Glutamatergic neuron (in vitro differentiated cells): ENCODE results near the gene EDC3. TPM values are rescaled to one million over a fixed set of nuclear protein-coding genes. Genes with fewer than 3 reads are reported as not detected.

Experiments
- DNase-seq: peaks from one replicate; pipeline ENCODE4 v3.0.0; 2022
- H3K27ac Mint-ChIP-seq: one replicate; pipeline ENCODE4 v1.8.0; 2020; ENCODE audit warnings: mild to moderate bottlenecking, mixed read lengths, inconsistent platforms; ENCODE audit not compliant: unreplicated experiment
- H3K27me3 Mint-ChIP-seq: one replicate; pipeline ENCODE4 v1.8.0; 2020; ENCODE audit warnings: mild to moderate bottlenecking, moderate library complexity, mixed read lengths, inconsistent platforms; ENCODE audit not compliant: unreplicated experiment
- H3K36me3 Mint-ChIP-seq: one replicate; pipeline ENCODE4 v1.8.0; 2020; ENCODE audit warnings: mild to moderate bottlenecking, mixed read lengths, inconsistent platforms; ENCODE audit not compliant: unreplicated experiment
- H3K4me1 Mint-ChIP-seq: one replicate; pipeline ENCODE4 v1.8.0; 2020; ENCODE audit warnings: mild to moderate bottlenecking, low read depth, mixed read lengths, inconsistent platforms; ENCODE audit not compliant: unreplicated experiment
- H3K4me3 Mint-ChIP-seq: one replicate; pipeline ENCODE4 v1.8.0; 2020; ENCODE audit warnings: mild to moderate bottlenecking, mixed read lengths, inconsistent platforms; ENCODE audit not compliant: unreplicated experiment
- H3K9me3 Mint-ChIP-seq: one replicate; pipeline ENCODE4 v1.8.0; 2020; ENCODE audit warnings: mild to moderate bottlenecking, moderate library complexity, mixed read lengths, inconsistent platforms; ENCODE audit not compliant: unreplicated experiment
- total RNA-seq: library from RNA; stranded (reverse); fragmentation: NEBNext Ultra II Directional; extraction: Animal tissue kit (Norgen Biotek cat#: 25700); gene quantifications from one replicate; pipeline ENCODE4 v1.2.1, GENCODE V29; 2021; ENCODE audit not compliant: unreplicated experiment
- TF ChIP-seq, protein P1 (sequence below): fragments of 200-600 bp; sonication (generic); IDR thresholded peaks from one replicate; pipeline ENCODE4 v1.5.0; 2021; ENCODE audit not compliant: partially characterized antibody, unreplicated experiment

EDC3 gene
- total RNA-seq, 1 donor from 2014 or later: 66.0 TPM

DNA sequence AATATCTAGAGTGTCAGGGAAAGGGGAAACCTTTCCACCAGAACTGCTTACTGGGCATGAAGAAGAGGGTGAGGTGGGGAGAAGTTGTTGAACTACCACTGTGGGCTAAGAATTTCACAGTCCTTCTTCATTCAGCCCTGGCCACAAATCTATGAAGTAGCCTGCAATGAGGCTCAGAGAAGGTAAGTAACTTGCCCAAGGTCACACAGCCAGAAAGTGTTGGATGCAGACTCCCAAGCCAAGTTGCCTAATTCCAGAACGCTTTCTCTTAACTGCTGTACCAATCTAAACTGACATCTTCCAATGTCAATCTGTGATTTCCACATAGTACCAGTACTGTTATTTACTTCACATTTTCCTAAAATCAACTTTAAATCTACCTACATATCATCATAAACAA is 27.4 kb upstream of the EDC3 start:
- peaks cover 5% of the 10 kb centered on the region for H3K36me3 Mint-ChIP-seq
- DNase-seq: no peak
- peaks cover 11% of the 10 kb centered on the region for H3K9me3 Mint-ChIP-seq
- H3K4me1 Mint-ChIP-seq: peaks cover 12% of the 10 kb centered on the region
- H3K27ac Mint-ChIP-seq: no peak overlapping the region
- H3K4me3 Mint-ChIP-seq: no peak overlapping the region
- TF ChIP-seq, protein P1, sequence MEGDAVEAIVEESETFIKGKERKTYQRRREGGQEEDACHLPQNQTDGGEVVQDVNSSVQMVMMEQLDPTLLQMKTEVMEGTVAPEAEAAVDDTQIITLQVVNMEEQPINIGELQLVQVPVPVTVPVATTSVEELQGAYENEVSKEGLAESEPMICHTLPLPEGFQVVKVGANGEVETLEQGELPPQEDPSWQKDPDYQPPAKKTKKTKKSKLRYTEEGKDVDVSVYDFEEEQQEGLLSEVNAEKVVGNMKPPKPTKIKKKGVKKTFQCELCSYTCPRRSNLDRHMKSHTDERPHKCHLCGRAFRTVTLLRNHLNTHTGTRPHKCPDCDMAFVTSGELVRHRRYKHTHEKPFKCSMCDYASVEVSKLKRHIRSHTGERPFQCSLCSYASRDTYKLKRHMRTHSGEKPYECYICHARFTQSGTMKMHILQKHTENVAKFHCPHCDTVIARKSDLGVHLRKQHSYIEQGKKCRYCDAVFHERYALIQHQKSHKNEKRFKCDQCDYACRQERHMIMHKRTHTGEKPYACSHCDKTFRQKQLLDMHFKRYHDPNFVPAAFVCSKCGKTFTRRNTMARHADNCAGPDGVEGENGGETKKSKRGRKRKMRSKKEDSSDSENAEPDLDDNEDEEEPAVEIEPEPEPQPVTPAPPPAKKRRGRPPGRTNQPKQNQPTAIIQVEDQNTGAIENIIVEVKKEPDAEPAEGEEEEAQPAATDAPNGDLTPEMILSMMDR: no peak
- H3K27me3 Mint-ChIP-seq: peaks cover 16% of the 10 kb centered on the region

DNA sequence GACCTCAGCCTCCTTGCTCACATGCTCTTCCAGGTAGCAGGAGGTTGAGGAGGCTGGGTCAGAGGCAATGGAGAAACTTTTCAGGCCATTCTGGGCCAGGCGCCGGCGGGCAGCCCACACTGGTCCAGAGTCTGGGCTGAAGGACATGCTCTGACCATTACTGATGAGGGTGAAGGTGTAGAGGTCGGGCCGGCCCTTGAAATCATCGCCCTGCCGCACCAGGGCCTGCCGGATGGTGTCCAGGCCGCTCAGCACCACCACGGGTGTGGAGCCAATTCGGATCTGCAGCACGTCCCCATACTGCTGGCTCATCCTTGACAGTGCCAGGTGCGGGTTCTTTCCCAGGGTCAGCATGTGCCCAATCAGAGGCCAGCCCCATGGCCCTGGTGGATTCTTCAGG is 26.8 kb upstream of the EDC3 start:
- Mint-ChIP-seq H3K4me1 (peaks cover 12% of the 10 kb centered on the region), H3K4me3 (no peak overlapping the region), H3K36me3 (peaks cover 5% of the 10 kb centered on the region), H3K27ac (no peak overlapping the region), H3K9me3 (peaks cover 9% of the 10 kb centered on the region), H3K27me3 (peaks cover 16% of the 10 kb centered on the region)
- DNase-seq: no peak
- TF ChIP-seq, protein P1: no peak

DNA sequence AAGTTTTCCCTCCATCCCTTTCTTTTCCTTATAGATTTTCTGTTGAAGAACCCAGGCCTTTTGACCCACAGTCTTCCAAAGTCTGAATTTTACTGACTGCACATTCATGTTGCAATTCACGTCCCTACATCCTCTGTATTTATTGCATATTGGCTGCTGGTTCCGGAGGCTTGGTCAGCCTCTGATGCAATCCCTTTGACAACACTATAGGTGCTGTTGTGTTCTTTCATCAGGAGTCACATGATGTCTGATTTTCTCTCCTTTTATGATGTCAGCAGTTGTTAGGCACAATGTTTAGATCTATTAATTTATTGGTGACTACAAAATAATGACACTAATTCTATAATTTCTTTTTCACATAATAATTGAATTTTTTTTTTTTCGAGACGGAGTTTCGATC is 20.8 kb upstream of the EDC3 start:
- Mint-ChIP-seq H3K4me1 (no peaks in the 10 kb centered on the region), H3K4me3 (no peak overlapping the region), H3K9me3 (peaks cover 2% of the 10 kb centered on the region), H3K27ac (no peak overlapping the region), H3K36me3 (no peaks in the 10 kb centered on the region), H3K27me3 (peaks cover 6% of the 10 kb centered on the region)
- TF ChIP-seq, protein P1: no peak
- no peak for DNase-seq

DNA sequence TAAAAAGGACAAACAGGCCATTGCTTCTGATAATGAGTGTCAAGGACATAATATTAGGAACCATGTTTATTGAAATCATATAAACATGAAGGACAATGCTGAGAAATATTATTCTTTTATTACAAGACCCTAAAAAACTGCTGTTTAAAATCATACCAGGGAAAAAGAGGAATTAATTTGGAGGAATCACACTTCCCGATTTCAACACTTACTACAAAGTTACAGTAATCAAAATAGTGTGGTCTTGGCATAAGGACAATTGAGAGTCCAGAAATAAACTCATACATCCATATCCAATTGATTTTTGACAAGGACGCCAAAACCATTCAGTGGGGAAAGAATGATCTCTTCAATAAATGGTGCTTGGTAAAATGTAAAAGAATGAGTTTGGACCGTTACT is 16.5 kb upstream of the EDC3 start:
- TF ChIP-seq, protein P1: no peak
- no peak for DNase-seq
- no peak overlapping the region for H3K4me3 Mint-ChIP-seq
- H3K36me3 Mint-ChIP-seq: no peaks in the 10 kb centered on the region
- peaks cover 2% of the 10 kb centered on the region for H3K9me3 Mint-ChIP-seq
- no peaks in the 10 kb centered on the region for H3K4me1 Mint-ChIP-seq
- no peak overlapping the region for H3K27ac Mint-ChIP-seq
- H3K27me3 Mint-ChIP-seq: no peaks in the 10 kb centered on the region

DNA sequence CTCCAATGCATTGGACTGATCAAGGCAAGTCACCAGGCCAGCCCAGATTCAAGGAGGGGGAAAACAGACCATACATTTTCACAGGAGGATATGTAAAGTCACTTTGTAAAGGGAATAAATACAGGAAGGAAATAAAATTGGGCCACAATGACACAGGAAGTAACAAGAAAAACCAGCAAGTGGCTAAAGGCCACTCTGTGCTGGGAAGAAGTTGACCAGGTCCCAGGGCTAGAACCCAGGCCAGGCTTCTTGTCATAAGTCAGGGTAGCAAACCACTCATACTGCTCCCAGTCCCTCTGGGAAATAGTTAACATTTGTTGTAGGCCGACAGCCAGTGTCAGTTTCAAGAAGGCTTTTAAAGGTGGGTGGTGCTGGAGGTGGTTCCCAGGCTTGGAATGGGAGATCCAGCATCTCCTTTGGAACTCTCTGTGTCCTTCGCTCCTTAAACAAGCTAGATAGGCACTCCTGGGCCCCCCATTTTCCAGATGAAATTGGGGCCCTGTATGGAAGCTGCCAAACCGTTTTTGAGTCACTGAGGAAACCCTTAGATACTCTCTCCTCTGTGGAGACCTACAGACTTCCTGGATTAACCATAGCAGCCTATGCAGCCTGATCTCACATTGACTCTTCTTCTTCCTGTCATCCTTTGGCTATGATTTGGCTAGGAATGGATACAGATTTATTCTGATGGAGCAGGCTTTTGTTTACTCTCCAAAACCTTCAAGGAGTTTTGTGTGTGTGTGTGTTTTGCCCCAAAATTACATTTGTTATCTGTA is 14.7 kb upstream of the EDC3 start:
- Mint-ChIP-seq H3K27ac (no peak overlapping the region), H3K36me3 (no peaks in the 10 kb centered on the region), H3K27me3 (peaks cover 3% of the 10 kb centered on the region), H3K9me3 (peaks cover 2% of the 10 kb centered on the region), H3K4me1 (no peaks in the 10 kb centered on the region), H3K4me3 (no peak overlapping the region)
- TF ChIP-seq, protein P1: no peak
- no peak for DNase-seq
